ENCODE measurements around the gene CIAO1. TPM values are rescaled to one million over a fixed set of nuclear protein-coding genes. Genes with fewer than 3 reads are reported as not detected.

Gene CIAO1
- polyA plus RNA-seq, 2 donors = 25.3 to 38.7 TPM

DNA sequence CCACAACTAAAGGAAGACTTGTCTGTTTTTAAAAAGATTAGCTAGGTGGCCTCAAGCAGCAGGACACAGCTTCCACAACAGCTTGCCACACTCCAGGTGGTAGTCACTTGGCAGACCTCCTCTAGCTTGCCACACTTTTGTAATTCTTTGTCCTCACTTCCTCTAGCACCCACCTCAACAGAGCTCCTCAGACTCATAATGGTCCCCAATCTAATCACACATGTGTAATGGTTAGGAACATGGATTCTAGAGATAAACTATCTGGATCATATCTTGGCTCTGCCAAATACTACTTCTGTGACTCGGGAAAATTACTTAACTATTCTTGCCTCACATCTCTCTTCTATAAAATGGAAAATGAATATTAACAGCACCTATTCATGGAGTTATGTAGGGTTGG, 35.8 kb downstream of the CIAO1 start:
- WGBS, 2 donors = 76 to 78% methylated on average over 1 of the region's 1 CpG
- Histone ChIP-seq H3K9me3 (ENCODE audit: control insufficient read depth in 2 of 2, insufficient read depth in 1 of 2, low read depth in 1 of 2, low read length in 1 of 2) (no peaks in the 10 kb centered on the region), H3K27ac (ENCODE audit: low read depth in 2 of 2, low read length in 1 of 2) (no peak overlapping the region), H3K27me3 (ENCODE audit: control insufficient read depth in 1 of 2, insufficient read depth in 2 of 2, low read length in 2 of 2) (no peaks in the 10 kb centered on the region), H3K36me3 (ENCODE audit: control insufficient read depth in 2 of 2, insufficient read depth in 2 of 2, low read length in 1 of 2) (peaks cover 37 to 44% of the 10 kb centered on the region in 2 donors), H3K4me1 (ENCODE audit: control insufficient read depth in 2 of 2, insufficient read depth in 2 of 2, low read length in 1 of 2) (peaks cover 2 to 4% of the 10 kb centered on the region in 2 donors), H3K4me3 (ENCODE audit: low read depth in 1 of 2, low read length in 2 of 2) (no peak overlapping the region)

DNA sequence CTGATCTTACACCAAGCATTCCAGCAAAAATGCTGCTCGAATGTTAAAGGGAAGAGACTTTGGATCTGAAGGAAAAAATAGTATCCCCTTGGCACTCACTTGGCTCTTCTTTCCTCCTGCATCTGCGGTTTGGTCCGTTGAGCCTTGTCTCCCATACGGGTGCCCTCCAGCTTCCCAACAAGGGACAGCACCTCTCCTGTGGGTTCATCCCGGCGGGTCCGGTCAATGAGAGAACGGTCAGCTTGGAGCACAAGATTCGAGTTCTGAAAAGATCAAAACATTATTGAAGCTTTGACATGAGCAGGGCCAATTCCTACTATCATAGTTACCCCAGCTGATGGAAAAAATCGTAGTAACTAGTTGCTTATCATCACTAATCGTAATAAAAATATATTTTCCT, 38.6 kb downstream of the CIAO1 start:
- Histone ChIP-seq H3K27ac (ENCODE audit: low read depth in 2 of 2, low read length in 1 of 2) (peak overlapping the region in 1 of 2 donors; percentile 28), H3K4me3 (ENCODE audit: low read depth in 1 of 2, low read length in 2 of 2) (peak overlapping the region; percentile 81 to 89), H3K4me1 (ENCODE audit: control insufficient read depth in 2 of 2, insufficient read depth in 2 of 2, low read length in 1 of 2) (peaks cover 2 to 4% of the 10 kb centered on the region in 2 donors), H3K27me3 (ENCODE audit: control insufficient read depth in 1 of 2, insufficient read depth in 2 of 2, low read length in 2 of 2) (no peaks in the 10 kb centered on the region), H3K9me3 (ENCODE audit: control insufficient read depth in 2 of 2, insufficient read depth in 1 of 2, low read depth in 1 of 2, low read length in 1 of 2) (no peaks in the 10 kb centered on the region), H3K36me3 (ENCODE audit: control insufficient read depth in 2 of 2, insufficient read depth in 2 of 2, low read length in 1 of 2) (peaks cover 18 to 23% of the 10 kb centered on the region in 2 donors)
- WGBS, 2 donors = 57 to 64% methylated on average over 11 of the region's 11 CpGs

DNA sequence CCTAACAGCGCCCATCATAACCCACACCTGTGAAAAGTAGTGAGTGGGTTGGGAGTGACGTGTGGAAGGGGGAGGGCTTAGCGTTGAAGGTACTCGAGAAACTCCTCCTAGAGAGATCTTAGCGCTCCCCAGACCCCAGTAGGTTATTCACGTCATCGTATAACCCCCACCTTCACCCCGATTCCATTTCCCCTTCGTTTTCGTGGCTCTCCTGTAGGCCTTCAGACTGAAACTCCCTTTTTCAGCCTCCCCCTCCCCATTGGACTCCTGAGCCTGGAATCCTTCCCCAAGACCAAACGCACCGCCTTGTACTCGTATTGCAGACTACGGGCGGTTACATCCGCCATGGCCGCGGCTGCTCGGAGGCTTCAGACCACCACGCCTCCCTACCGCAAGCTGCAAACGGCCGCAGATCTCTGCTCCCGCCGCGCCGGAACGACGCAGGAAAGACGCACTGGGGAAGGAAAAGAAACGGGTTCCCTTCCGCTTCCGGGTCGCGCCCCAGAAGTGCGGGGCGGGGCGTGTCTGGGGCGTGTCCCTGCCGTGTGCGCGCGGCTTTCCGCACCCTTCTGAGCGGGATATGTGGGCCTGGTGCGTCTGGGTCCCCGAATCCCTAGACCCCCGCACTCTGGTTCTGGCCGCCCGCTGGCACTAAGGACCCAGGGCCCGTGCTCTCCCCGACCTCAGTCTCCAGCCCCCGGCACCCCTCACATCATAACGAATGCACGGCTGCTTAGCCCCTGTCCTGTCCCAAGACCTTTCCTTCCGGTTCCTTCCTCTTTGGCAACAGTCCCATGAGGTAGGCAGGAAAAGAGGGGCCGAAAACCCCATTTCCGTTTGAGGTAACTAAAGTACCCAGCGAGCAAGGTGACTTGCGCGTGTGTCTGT, 39.3 kb downstream of the CIAO1 start, which contains the start of gene SNRNP200:
Gene SNRNP200 (minus strand): TSS at position 456 of the 888 bp plus-strand sequence. CDS start 109 bp downstream, at position 347.
- Histone ChIP-seq H3K9me3 (ENCODE audit: control insufficient read depth in 2 of 2, insufficient read depth in 1 of 2, low read depth in 1 of 2, low read length in 1 of 2) (no peaks in the 10 kb centered on the region), H3K27me3 (ENCODE audit: control insufficient read depth in 1 of 2, insufficient read depth in 2 of 2, low read length in 2 of 2) (no peaks in the 10 kb centered on the region), H3K36me3 (ENCODE audit: control insufficient read depth in 2 of 2, insufficient read depth in 2 of 2, low read length in 1 of 2) (peaks cover 18 to 22% of the 10 kb centered on the region in 2 donors), H3K4me3 (ENCODE audit: low read depth in 1 of 2, low read length in 2 of 2) (peak within 1 kb of the TSS; percentile 81 to 89), H3K27ac (ENCODE audit: low read depth in 2 of 2, low read length in 1 of 2) (peak within 1 kb of the TSS; percentile 86 to 94), H3K4me1 (ENCODE audit: control insufficient read depth in 2 of 2, insufficient read depth in 2 of 2, low read length in 1 of 2) (peaks cover 2 to 4% of the 10 kb centered on the region in 2 donors)
- WGBS, 2 donors = 1% methylated on average over 61 of the region's 61 CpGs

DNA sequence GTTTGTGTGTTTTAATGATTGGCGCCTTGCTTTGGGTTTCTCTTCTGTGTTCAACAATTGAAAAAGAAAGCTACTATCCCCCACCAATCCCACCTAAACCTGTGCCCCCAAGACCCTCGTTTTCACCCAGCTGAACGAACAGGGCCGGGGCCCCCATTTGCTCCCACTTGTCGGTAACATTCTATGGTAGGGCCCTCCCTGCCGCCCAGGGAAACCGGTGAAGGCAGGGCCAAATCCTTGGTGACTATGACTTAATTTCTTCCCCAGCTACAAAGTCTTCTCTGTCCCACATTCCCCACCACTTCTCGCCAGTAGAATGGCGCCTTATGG, 39.9 kb downstream of the CIAO1 start:
- H3K36me3 ChIP-seq (ENCODE audit: control insufficient read depth in 2 of 2, insufficient read depth in 2 of 2, low read length in 1 of 2) = peaks cover 18 to 21% of the 10 kb centered on the region in 2 donors
- H3K4me3 ChIP-seq (ENCODE audit: low read depth in 1 of 2, low read length in 2 of 2) = peak overlapping the region; percentile 81 to 89
- H3K4me1 ChIP-seq (ENCODE audit: control insufficient read depth in 2 of 2, insufficient read depth in 2 of 2, low read length in 1 of 2) = peaks cover 2 to 4% of the 10 kb centered on the region in 2 donors
- WGBS, 2 donors = 15% methylated on average over 9 of the region's 9 CpGs
- peak overlapping the region; percentile 86 to 94 for H3K27ac ChIP-seq (ENCODE audit: low read depth in 2 of 2, low read length in 1 of 2)
- H3K9me3 ChIP-seq (ENCODE audit: control insufficient read depth in 2 of 2, insufficient read depth in 1 of 2, low read depth in 1 of 2, low read length in 1 of 2) = no peaks in the 10 kb centered on the region
- no peaks in the 10 kb centered on the region for H3K27me3 ChIP-seq (ENCODE audit: control insufficient read depth in 1 of 2, insufficient read depth in 2 of 2, low read length in 2 of 2)

GRCh38 chr2:96306370-96306769, 40.3 kb downstream of the CIAO1 start:
- Histone ChIP-seq H3K4me3 (ENCODE audit: low read depth in 1 of 2, low read length in 2 of 2) (peak overlapping the region; percentile 81 to 89), H3K27me3 (ENCODE audit: control insufficient read depth in 1 of 2, insufficient read depth in 2 of 2, low read length in 2 of 2) (no peaks in the 10 kb centered on the region), H3K27ac (ENCODE audit: low read depth in 2 of 2, low read length in 1 of 2) (peak overlapping the region in 1 of 2 donors; percentile 86), H3K9me3 (ENCODE audit: control insufficient read depth in 2 of 2, insufficient read depth in 1 of 2, low read depth in 1 of 2, low read length in 1 of 2) (no peaks in the 10 kb centered on the region), H3K36me3 (ENCODE audit: control insufficient read depth in 2 of 2, insufficient read depth in 2 of 2, low read length in 1 of 2) (peaks cover 16 to 18% of the 10 kb centered on the region in 2 donors), H3K4me1 (ENCODE audit: control insufficient read depth in 2 of 2, insufficient read depth in 2 of 2, low read length in 1 of 2) (peaks cover 2 to 4% of the 10 kb centered on the region in 2 donors)
- WGBS, 2 donors = 78 to 79% methylated on average over 3 of the region's 3 CpGs

GRCh38 chr2:96308248-96308647, 42.2 kb downstream of the CIAO1 start:
- Histone ChIP-seq H3K4me1 (ENCODE audit: control insufficient read depth in 2 of 2, insufficient read depth in 2 of 2, low read length in 1 of 2) (peaks cover 2 to 4% of the 10 kb centered on the region in 2 donors), H3K27ac (ENCODE audit: low read depth in 2 of 2, low read length in 1 of 2) (no peak overlapping the region), H3K9me3 (ENCODE audit: control insufficient read depth in 2 of 2, insufficient read depth in 1 of 2, low read depth in 1 of 2, low read length in 1 of 2) (no peaks in the 10 kb centered on the region), H3K27me3 (ENCODE audit: control insufficient read depth in 1 of 2, insufficient read depth in 2 of 2, low read length in 2 of 2) (no peaks in the 10 kb centered on the region), H3K4me3 (ENCODE audit: low read depth in 1 of 2, low read length in 2 of 2) (no peak overlapping the region), H3K36me3 (ENCODE audit: control insufficient read depth in 2 of 2, insufficient read depth in 2 of 2, low read length in 1 of 2) (peaks cover under 1 to 3% of the 10 kb centered on the region in 2 donors)
- WGBS, 2 donors = 74 to 81% methylated on average over 5 of the region's 5 CpGs

GRCh38 chr2:96315005-96315399, 49.0 kb downstream of the CIAO1 start:
- 72 to 83% methylated on average over 3 of the region's 3 CpGs for WGBS, 2 donors
- no peak overlapping the region for H3K27ac ChIP-seq (ENCODE audit: low read depth in 2 of 2, low read length in 1 of 2)
- no peaks in the 10 kb centered on the region for H3K4me1 ChIP-seq (ENCODE audit: control insufficient read depth in 2 of 2, insufficient read depth in 2 of 2, low read length in 1 of 2)
- H3K4me3 ChIP-seq (ENCODE audit: low read depth in 1 of 2, low read length in 2 of 2) = no peak overlapping the region
- H3K36me3 ChIP-seq (ENCODE audit: control insufficient read depth in 2 of 2, insufficient read depth in 2 of 2, low read length in 1 of 2) = no peaks in the 10 kb centered on the region
- no peaks in the 10 kb centered on the region for H3K9me3 ChIP-seq (ENCODE audit: control insufficient read depth in 2 of 2, insufficient read depth in 1 of 2, low read depth in 1 of 2, low read length in 1 of 2)
- no peaks in the 10 kb centered on the region for H3K27me3 ChIP-seq (ENCODE audit: control insufficient read depth in 1 of 2, insufficient read depth in 2 of 2, low read length in 2 of 2)

DNA sequence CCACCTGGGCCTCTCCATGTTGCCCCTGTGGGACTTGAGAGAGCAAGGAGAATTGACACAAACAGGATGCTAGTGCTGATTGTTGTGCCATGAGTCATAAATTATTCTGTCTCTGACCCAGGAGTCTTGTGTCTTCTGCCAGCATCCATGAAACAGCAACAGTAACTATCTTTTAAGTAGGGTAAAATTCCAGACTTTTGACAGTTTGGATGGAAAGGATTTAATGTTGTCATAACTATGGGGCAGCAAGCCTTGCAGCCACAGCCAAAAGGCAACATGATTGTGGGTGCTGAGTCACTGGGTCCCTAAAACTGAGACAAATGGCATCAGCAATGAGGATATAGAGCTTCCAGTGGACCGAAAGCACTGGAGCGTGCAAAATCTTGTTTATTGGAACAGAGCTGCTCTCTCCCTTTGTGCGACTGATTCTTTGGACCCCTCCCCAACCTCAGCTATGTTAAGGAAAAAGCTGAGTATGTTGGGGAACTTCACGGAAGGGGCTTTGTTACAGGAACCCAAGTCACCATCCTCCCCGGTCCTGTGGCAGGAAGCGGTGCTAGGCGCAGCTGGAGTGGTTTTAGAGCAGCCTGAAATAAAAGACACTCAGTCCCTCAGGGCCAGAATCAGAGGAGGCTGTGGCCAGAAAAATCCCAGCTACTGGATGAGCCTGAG, 49.5 kb downstream of the CIAO1 start:
- 59 to 63% methylated on average over 7 of the region's 7 CpGs for WGBS, 2 donors
- H3K4me3 ChIP-seq (ENCODE audit: low read depth in 1 of 2, low read length in 2 of 2) = no peak overlapping the region
- H3K27me3 ChIP-seq (ENCODE audit: control insufficient read depth in 1 of 2, insufficient read depth in 2 of 2, low read length in 2 of 2) = no peaks in the 10 kb centered on the region
- no peaks in the 10 kb centered on the region for H3K9me3 ChIP-seq (ENCODE audit: control insufficient read depth in 2 of 2, insufficient read depth in 1 of 2, low read depth in 1 of 2, low read length in 1 of 2)
- H3K36me3 ChIP-seq (ENCODE audit: control insufficient read depth in 2 of 2, insufficient read depth in 2 of 2, low read length in 1 of 2) = no peaks in the 10 kb centered on the region
- H3K27ac ChIP-seq (ENCODE audit: low read depth in 2 of 2, low read length in 1 of 2) = no peak overlapping the region
- H3K4me1 ChIP-seq (ENCODE audit: control insufficient read depth in 2 of 2, insufficient read depth in 2 of 2, low read length in 1 of 2) = no peaks in the 10 kb centered on the region

DNA sequence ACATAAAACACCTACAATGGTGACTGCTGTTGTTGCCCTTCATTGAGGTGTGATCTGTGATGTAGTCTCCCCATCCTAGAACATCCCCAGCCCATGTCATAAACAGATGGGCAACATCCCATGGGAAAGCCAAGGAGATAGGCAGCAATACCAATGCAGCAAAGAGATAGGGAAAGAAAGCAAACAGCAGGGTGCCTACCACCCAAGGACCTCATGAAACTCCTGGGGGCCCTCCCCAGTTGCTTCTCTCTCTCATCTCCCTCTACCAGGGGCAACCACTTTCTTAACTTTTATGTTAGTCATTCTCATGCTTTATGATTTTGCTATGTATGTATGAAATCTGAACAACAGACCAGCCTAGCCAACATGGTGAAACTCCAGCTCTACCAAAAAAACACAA, 51.0 kb downstream of the CIAO1 start:
- no peaks in the 10 kb centered on the region for H3K36me3 ChIP-seq (ENCODE audit: control insufficient read depth in 2 of 2, insufficient read depth in 2 of 2, low read length in 1 of 2)
- H3K27ac ChIP-seq (ENCODE audit: low read depth in 2 of 2, low read length in 1 of 2) = no peak overlapping the region
- H3K9me3 ChIP-seq (ENCODE audit: control insufficient read depth in 2 of 2, insufficient read depth in 1 of 2, low read depth in 1 of 2, low read length in 1 of 2) = no peaks in the 10 kb centered on the region
- H3K27me3 ChIP-seq (ENCODE audit: control insufficient read depth in 1 of 2, insufficient read depth in 2 of 2, low read length in 2 of 2) = no peaks in the 10 kb centered on the region
- H3K4me1 ChIP-seq (ENCODE audit: control insufficient read depth in 2 of 2, insufficient read depth in 2 of 2, low read length in 1 of 2) = peaks cover 0 to 2% of the 10 kb centered on the region in 2 donors
- no peak overlapping the region for H3K4me3 ChIP-seq (ENCODE audit: low read depth in 1 of 2, low read length in 2 of 2)
